ENCODE measurements around the gene ADCY3.
"Not testable (repeated sequence)": the region's sequence is repeated elsewhere in the genome, so short reads cannot be mapped to it uniquely, and the experiment has no call there.

Gene ADCY3

DNA sequence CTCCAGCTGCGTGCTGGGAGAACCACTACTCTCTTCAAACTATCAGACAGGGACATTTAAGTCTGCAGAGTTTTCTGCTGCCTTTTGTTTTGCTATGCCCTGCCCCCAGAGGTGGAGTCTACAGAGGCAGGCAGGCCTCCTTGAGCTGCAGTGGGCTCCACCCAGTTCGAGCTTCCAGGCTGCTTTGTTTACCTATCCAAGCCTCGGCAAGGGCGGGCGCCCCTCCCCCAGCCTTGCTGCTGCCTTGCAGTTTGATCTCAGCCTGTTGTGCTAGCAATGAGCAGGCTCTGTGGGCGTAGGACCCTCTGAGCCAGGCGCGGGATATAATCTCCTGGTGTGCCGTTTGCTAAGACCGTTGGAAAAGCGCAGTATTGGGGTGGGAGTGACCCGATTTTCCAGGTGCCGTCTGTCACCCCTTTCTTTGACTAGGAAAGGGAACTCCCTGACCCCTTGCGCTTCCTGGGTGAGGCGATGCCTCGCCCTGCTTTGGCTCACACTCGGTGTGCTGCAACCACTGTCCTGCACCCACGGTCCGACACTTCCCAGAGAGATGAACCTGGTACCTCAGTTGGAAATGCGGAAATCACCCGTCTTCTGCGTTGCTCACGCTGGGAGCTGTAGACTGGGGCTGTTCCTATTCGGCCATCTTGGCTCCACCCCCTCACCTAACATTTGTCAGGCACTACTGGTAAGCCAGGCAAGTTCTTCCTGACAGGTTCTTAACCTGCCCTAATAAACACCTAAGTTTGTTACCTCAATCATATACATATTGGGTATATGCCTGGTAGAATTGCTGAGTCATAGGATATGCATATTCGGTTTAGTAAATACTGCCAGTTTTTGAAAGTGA lies 114.0 kb downstream of the ADCY3 start:
- not testable (repeated sequence) for DNase-seq

DNA sequence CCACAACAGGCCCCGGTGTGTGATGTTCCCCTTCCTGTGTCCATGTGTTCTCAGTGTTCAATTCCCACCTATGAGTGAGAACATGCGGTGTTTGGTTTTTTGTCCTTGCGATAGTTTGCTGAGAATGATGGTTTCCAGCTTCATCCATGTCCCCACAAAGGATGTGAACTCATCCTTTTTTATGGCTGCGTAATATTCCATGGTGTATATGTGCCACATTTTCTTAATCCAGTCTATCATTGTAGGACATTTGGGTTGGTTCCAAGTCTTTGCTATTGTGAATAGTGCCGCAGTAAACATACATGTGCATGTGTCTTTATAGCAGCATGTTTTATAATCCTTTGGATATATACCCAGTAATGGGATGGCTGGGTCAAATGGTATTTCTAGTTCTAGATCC lies 119.5 kb downstream of the ADCY3 start:
- not testable (repeated sequence) for DNase-seq

DNA sequence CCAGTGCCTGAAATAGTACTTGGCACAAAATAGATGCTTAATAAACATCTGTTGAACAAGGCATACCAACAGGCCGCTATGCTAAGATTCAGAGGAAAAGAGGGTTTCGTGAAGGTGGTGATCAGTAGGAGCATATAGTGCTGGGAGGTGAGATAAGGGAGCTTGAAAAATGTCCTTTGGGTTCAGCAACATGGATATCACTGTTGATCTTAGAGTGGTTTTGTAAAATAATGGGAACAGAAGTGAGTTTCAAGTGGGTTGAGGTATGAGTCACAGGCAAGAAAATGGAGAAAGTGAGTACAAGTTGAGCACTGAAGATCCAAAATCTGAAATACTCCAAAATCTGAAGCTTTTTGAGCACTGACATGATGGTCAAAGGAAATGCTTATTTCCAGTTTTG lies 122.4 kb downstream of the ADCY3 start:
- no peak for DNase-seq

DNA sequence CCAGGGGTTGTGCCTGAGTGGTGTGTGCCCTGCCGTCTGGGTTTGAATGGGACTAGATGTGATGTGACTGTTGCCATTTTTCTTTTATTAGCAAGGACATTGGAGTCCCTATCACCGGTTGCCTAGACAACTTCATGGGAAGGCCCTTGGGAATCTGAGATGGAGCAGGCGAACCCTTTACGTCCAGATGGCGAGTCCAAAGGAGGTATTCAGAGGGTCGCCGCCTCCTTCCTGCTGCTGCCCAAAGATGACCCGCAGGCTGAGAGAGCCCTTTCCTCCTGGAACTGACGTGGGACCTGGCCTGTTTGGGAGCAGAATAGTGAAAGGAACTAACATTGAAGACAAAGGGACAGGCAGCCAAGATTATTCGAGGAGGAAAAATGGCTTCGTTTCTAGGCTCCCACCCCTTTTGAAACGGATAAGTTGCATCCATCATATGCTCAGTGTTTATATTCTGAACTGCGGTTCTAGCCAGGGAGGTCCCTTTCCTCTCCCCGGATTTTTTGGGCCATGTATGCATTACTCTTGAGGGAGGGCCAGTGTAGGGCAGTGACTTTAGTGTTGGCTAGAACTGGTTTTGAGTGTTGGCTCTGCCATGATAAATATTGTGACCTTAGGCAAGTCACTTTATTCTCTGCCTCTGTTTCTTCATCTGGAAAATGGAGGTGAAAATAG lies 126.1 kb downstream of the ADCY3 start:
- DNase-seq = no peak

DNA sequence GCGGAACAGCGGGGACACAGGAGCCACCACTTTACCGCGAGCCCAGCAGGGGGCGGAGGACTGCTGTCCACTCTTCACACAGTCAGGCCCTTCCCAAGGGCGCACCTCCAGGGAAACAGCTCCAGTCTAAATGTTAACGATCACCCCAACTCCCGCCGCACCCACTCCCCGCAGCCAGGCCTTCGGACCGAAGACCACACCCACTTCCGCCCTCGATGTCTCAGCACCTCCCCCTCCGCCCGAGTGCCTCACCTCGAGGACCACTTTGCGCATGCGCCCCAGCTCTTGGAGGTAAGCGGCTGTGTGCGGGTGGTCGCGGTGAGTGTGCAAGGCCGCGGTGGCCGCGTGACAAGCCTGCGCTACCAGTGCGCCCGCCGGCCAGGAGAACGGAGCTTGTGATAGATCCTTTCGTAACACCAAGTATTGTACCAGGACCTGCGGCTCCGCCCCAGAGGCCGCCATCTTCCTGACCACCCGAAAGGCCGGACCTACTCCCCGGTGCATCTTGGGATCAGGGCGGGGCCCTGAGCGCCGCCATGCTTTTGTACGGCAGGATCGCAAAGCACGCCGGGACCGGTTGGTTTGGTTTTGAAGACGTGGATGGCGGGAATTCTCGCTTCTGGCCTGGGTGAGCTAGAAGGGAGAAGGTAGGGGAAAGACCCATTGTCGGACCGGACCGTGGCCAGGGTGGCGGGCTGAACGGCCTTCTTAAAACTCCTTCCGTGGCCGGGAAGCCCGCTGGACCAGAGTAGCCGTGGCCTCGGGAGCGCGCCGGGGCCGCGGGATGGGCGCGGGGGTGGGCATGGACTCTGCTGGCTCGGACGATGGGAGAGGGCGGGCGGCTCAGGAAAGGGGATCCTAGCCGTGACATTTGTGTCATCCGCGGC lies 126.9 kb downstream of the ADCY3 start, which contains the start of the genes CENPO and PTRHD1:
Gene CENPO (plus strand): TSS at position 552 of the 887 bp plus-strand sequence. CDS start 495 bp downstream, outside the sequence.
Gene PTRHD1 (minus strand): TSS at position 518 of the 887 bp plus-strand sequence. CDS start 14 bp downstream, at position 504.
- DNase-seq = peak; percentile 92

DNA sequence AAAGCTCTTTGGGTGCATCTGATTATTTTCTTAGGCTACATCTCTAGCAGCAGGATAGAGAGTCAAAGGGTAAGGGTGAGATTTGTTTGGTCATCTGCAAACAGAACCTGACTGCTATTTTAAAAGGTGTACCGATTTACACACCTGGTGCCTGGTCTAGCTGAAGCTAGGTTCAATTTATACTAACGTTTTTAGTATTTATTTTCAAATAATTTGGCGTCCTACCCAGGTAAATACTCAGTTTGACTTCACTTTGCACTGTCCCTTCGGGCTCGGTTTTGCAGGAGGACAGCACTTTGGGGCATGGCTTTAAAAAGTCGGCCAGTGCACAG lies 127.5 kb downstream of the ADCY3 start:
- no peak for DNase-seq

DNA sequence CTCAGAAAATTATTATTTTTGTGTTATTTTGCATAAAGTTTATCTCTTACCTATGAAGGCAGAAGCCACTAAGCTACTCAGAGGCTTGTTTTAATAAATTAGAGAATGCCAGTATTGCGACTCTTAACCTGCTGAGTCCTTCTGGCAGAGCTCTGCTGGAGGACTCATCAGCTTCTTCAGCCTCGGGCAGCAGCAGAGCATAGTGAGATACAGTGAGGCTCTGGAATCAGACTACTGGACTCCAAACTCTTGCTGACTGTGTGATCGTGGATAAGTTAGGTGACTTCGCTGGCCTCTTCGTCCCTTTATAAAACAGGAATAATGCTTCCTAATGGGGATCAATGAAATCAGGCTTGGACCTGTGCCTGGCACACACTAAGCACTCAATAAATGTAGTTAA lies 128.6 kb downstream of the ADCY3 start:
- no peak for DNase-seq

DNA sequence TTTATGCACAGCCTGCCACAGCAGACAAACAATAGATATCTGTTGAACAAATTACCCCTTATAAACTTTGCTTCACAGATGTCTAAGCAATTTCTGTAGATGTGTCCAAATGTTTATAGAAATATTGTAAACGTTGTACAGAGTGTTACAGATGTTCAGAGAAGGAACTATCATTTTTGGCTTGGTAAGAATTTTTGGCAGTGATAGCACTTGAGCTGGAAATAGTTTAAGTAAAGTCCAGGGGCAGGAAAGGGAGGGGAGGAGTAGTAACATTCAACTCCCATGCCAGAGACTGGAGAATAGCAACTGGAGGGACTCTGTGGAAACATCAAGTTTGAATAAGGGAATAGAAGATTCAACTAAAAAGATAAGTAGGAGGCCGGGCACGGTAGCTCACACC lies 131.2 kb downstream of the ADCY3 start:
- DNase-seq = no peak

DNA sequence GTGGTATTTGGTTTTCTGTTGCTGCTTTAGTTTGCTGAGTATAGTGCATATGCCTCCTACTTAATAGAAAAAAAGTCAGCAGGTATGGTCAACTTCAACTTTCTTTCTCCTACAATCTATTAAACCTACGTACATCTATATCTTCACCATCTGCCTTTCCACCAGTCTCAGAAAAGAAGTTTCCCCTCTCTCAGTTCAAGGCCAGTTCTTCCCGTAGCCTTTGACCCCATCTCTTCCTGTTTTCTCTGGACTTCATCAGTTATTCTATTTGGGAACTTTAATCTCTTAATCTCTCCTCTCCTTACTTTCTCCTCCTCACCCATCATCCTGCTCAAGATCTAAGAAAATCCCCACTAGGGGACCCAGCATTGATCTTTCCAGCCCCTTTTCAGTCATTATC lies 132.5 kb downstream of the ADCY3 start:
- DNase-seq = no peak

GRCh38 chr2:24785671-24786321 lies 134.2 kb downstream of the ADCY3 start:
- DNase-seq = no peak

DNA sequence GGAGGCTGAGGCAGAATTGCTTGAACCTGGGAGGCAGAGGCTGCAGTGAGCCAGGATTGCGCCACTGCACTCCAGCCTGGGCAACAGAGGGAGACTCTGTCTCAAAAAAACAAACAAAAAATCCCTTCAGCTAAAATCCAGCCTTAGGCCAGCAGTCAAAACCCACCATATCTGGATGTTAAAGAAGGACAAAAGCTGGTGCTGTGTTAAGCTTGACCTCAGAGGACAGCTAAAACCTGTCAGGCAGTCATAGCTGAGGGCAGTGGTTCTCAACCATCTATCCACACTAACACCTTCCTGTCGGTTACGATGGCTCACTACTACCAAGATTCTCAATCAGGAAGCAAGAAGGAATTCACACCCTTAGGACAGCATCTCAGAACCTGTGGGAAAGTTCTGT lies 136.4 kb downstream of the ADCY3 start:
- no peak for DNase-seq

- no peak for DNase-seq
Measured at GRCh38 chr2:24779116-24779515, 140.9 kb downstream of the ADCY3 start.

DNA sequence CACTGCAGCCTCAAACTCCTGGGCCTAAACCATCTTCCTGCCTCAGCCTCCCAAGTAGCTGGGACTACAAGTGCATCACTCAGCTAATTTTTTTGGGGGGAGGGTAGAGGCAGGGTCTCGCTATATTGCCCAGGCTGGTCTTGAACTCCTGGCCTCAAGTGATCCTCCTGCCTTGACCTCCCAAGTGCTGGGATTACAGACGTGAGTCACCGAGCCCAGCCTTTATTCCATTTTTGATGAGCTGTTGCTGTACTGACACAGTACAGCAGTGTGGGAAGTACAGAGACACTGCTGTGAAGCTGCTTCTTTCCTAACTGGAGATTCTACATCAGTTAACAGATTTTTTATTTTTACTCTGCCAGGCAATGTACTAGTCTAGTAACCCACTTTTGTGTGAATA lies 145.7 kb downstream of the ADCY3 start:
- DNase-seq = no peak

DNA sequence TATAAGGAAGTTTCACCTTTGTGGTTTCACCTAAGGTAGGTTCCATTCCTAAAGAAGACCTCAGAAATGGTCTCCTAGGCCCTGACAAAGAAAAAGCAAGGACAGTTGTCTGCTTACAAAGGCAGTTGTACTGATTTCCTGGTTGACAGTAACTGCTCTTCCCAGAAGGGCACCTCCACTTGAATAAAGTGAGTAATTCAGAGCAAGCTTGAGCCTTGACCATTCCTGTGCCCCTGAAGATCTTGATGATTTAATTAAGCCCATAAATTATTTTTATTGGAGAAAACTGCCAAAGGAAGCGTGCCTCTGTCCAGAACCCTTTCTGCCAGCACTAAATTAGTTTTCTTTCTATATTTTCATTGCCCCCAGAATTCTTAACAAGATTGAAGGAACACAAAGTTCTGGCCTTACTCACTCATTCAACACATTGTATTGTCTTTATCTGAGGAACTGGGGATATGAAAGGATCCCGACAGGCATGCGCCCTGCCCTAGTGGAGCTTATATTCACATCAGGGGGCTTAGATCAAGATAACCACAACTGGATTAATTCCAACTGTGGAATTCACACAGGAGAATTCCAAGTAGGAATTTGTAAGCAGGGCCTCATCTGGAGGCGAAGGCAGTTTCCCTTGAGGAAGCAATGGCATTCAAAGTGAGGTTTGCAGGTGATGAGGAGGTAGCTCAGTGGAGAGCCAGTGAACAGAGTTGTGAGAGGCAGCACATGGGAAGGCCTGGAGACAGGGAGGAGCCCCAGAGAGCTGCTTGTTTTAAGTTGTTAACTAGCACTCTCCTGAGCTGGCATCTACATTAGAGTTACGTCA lies 148.1 kb downstream of the ADCY3 start:
- no peak for DNase-seq

DNA sequence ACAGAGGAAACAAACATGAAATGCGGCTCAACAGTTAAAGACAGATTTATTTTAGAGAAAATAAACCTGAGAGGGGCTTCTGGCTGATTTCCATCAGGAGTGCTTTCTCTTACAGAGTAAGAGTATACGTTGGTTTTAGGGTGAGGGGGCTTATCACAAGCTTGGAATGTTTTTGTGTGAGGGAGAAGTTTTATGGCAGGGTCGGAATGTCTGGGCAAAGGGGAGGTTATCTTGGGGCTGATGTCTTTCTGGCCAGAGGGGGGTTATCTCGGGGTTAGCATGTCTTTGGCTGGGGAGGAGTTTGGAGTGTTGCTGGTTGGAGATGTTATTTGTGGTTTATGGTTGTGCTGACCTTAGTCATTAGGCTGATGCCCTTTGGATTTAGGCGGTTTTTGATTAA lies 149.0 kb downstream of the ADCY3 start:
- DNase-seq = no peak

All from activated CD4-positive, alpha-beta T cell treated with anti-CD3 and anti-CD28 coated beads, Interleukin-2, amount 50 U/mL, for 1 hour (primary cell).